Epithelial cell of esophagus (primary cell): ENCODE results near the gene GPR62.
A peak's percentile ranks its signal among the peaks of the same experiment; 100 is the strongest.

Source experiments
- DNase-seq: peaks from one replicate; pipeline ENCODE4 v3.0.0; 2010; ENCODE audit warnings: low read depth
- H3K4me3 ChIP-seq: 2 replicates; pipeline ENCODE4 v1.5.1; 2011; ENCODE audit warnings: mild to moderate bottlenecking, low read length, control low read depth
- CTCF ChIP-seq: IDR thresholded peaks from 2 replicates; pipeline ENCODE4 v1.5.1; 2011; ENCODE audit warnings: low read depth, mild to moderate bottlenecking, low read length, control low read depth, inconsistent platforms; ENCODE audit not compliant: insufficient read depth; ENCODE audit errors: missing control alignments

GPR62 gene

DNA sequence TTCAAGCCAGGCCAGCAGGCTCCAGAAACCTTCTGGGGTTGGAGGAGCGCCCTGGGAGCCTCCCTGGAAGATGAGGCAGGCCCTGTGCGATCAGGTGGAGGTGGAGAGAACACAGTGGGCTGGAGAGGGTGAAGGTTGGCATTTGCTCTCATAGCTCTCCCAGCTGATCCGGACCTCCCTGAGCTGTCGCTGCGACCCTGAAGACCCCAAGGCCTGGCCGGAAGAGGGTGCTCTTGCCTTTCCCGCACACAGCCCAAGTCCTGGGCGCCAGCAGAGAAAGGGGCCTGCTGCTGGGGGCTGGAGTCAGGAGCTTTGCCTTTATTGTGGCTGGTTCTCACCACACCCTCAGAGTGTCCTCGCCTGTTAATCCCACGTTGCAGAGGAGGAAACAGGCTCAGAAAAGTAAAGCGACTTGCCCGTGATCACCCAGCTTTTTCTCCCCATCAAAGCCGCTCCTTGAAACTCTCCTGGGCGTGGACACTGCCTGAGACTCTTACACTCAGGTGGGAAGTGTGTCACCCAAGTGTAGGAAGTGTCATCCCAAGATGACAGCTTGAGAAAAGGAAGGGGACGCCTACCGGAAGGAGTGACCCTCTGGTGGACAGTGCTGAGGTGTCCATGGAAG lies 49.1 kb downstream of the GPR62 start:
- DNase-seq, result peak; percentile 49
- TF ChIP-seq CTCF, result peak; percentile 52
- H3K4me3 ChIP-seq, result no peak overlapping the region

DNA sequence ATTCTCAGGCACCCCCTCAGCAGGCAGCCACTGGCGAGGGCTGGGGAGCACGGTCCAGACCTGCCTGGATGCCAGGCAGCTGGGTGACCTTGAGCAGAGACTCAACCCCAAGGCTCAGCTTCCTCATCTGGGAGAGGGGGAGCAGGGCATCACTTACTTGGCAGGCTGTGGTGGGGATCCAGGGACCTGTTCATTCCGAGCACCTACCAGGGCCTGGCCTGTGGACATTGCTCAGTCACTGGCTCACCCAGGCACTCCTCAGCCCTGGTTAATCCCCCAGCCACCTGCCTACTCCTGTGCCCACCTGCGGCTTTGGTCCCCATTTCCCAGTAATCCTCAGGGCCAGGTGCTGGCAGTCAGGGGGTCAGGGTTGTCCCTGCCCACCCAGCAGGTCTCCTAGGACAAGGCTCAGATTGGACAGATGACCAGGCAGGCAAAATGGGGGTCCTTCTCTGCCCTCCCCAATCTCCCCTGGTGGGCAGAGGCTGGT lies 49.8 kb downstream of the GPR62 start:
- H3K4me3 ChIP-seq, result no peak overlapping the region
- DNase-seq, result no peak
- no peak for TF ChIP-seq CTCF

DNA sequence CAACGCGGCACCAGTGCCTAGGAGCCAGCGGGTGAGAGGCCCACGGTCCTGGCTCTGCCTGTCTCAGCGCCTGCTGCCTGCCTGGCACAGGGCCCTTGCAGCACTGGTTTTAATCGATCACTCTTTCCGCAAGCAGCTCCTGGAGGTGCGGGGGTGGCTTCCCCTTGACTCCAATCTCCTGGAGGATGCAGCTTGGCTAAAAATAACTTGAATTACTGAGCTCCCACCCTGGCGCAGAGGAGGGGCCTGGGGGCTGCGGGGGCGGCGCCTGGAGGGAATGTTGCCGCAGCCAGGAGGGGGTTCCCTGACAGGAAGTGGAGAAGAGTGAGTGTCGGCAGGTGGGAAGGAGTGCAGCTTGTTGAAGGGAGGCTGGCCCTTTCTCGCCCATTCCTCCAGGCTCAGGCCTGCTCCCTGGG lies 50.4 kb downstream of the GPR62 start:
- no peak overlapping the region for H3K4me3 ChIP-seq
- no peak for TF ChIP-seq CTCF
- peak; percentile 74 for DNase-seq

- no peak for DNase-seq
- no peak for TF ChIP-seq CTCF
- no peak overlapping the region for H3K4me3 ChIP-seq
Measured at GRCh38 chr3:52006017-52006819, 51.0 kb downstream of the GPR62 start.

DNA sequence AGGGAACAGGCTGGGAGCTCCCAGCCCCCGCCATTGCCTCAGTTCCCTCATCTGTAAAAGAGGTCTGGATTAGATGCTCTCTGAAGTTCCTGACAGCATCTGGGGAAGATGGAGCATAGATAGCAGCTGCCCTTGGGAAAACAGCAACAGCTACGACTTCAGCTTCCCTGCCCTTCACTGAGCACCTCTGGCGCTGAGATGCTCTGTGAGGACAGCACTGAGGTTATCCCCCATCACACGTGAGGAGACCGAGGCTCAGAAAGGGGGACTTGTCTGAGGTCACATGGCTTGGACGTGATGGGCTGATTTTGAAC lies 51.6 kb downstream of the GPR62 start:
- no peak for TF ChIP-seq CTCF
- no peak overlapping the region for H3K4me3 ChIP-seq
- DNase-seq, result no peak
